Measurements from ENCODE around the gene F10. TPM values are rescaled to one million over a fixed set of nuclear protein-coding genes. Genes with fewer than 3 reads are reported as not detected.

The F10 gene
- total and polyA plus RNA-seq, 2 experiments from 2014 or later, result 0.76 to 1.6 TPM

DNA sequence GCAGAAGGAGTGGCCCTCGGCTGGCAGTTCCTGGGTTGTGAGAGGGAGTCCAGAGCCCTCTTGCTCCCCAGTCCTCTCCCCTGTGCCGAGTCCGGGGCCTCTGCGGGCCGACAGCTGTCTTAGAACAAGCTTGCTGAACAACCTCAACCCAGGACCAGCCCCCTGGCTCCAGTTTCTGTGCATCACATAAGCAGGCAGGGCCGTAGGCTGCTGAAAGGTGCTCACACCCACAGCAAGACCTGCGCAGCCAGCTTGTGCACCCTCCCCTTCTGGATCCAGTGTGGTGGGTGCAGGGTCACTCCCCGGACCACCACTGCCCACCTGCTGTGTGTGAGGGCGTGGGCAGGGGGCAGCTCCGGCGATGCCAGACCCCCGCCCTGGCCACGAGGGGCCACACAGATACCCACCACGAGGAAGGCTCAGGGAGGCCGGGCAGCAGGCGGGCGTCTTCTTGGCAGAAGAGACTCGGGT, 42.2 kb upstream of the F10 start (continued):
- TF ChIP-seq EZH2phosphoT487 (IDR thresholded peaks at IDR 0.05; ENCODE audit: unreplicated experiment) (no peak), ZNF114 (CRISPR knock-in tag; IDR thresholded peaks at IDR 0.05) (no peak), JUNB (IDR thresholded peaks at IDR 0.05; ENCODE audit: unreplicated experiment) (no peak)

DNA sequence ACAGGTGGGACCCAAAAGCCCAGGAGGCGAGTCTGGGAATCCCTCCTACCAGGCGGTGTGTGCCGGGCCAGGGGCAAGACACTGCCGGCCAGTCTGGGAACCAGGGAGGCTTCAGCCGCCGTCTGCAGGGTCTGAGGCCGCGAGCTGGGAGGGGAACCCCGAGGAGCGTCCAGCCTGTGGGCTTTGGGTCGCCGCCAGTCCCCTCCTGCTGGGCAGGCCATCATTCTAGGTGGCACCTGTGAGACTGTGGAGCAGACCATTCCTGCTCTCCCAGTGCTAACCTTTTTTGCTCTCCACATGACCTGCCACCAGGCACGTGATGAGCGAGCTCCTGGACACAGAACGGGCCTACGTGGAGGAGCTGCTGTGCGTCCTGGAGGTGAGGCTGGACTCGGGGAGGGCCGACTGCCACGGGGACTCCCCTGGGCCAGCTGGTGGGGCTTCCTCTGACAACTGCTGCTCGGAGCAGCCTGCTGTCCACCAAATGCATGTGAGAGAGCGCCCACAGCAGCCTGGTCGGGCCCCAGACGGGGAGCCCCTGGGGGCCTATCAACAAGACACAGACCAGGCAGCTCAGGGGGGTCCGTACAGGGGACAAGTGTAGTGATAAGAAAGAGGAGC, 41.6 kb upstream of the F10 start:
- Histone ChIP-seq H3K27me3 (ENCODE audit: insufficient read depth) (no peaks in the 10 kb centered on the region), H2AFZ (no peak overlapping the region), H3K36me3 (ENCODE audit: insufficient read depth) (no peaks in the 10 kb centered on the region), H4K20me1 (replicated peaks; ENCODE audit: insufficient read depth) (no peaks in the 10 kb centered on the region), H3K4me3 (no peak overlapping the region), H3K27ac (ENCODE audit: low read depth) (no peak overlapping the region), H3K79me2 (replicated peaks; ENCODE audit: insufficient read depth) (no peaks in the 10 kb centered on the region), H3F3A (replicated peaks; ENCODE audit: low read depth) (no peaks in the 10 kb centered on the region), H3K4me2 (no peak overlapping the region), H3K4me1 (ENCODE audit: insufficient read depth) (no peaks in the 10 kb centered on the region), H3K9me2 (ENCODE audit: insufficient read depth) (no peaks in the 10 kb centered on the region)
- Mint-ChIP-seq H3K27me3 (ENCODE audit: insufficient read depth, low read depth, poor library complexity) (peaks cover 10% of the 10 kb centered on the region), H3K9me3 (no peaks in the 10 kb centered on the region), H3K27ac (no peak overlapping the region), H3K4me1 (no peaks in the 10 kb centered on the region; the same call in 2 of the 3 replicates), H3K36me3 (ENCODE audit: low read depth) (peaks cover 5% of the 10 kb centered on the region; the same call in 2 of the 3 replicates), H3K4me3 (no peak overlapping the region)
- no peak for ATAC-seq
- DNase-seq (ENCODE audit: low spot score), result no peak
- TF ChIP-seq, protein P1, sequence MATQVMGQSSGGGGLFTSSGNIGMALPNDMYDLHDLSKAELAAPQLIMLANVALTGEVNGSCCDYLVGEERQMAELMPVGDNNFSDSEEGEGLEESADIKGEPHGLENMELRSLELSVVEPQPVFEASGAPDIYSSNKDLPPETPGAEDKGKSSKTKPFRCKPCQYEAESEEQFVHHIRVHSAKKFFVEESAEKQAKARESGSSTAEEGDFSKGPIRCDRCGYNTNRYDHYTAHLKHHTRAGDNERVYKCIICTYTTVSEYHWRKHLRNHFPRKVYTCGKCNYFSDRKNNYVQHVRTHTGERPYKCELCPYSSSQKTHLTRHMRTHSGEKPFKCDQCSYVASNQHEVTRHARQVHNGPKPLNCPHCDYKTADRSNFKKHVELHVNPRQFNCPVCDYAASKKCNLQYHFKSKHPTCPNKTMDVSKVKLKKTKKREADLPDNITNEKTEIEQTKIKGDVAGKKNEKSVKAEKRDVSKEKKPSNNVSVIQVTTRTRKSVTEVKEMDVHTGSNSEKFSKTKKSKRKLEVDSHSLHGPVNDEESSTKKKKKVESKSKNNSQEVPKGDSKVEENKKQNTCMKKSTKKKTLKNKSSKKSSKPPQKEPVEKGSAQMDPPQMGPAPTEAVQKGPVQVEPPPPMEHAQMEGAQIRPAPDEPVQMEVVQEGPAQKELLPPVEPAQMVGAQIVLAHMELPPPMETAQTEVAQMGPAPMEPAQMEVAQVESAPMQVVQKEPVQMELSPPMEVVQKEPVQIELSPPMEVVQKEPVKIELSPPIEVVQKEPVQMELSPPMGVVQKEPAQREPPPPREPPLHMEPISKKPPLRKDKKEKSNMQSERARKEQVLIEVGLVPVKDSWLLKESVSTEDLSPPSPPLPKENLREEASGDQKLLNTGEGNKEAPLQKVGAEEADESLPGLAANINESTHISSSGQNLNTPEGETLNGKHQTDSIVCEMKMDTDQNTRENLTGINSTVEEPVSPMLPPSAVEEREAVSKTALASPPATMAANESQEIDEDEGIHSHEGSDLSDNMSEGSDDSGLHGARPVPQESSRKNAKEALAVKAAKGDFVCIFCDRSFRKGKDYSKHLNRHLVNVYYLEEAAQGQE (IDR thresholded peaks at IDR 0.05; ENCODE audit: unreplicated experiment), result no peak
- TF ChIP-seq CREB1 (CRISPR knock-in tag; IDR thresholded peaks at IDR 0.05; ENCODE audit: low read depth), result no peak
- TF ChIP-seq JUNB (IDR thresholded peaks at IDR 0.05; ENCODE audit: unreplicated experiment), result no peak
- TF ChIP-seq POLR2AphosphoS5 (IDR thresholded peaks at IDR 0.05; ENCODE audit: low read depth), result no peak
- TF ChIP-seq NANOG (IDR thresholded peaks at IDR 0.05; ENCODE audit: borderline replicate concordance), result no peak
- TF ChIP-seq, protein P2, sequence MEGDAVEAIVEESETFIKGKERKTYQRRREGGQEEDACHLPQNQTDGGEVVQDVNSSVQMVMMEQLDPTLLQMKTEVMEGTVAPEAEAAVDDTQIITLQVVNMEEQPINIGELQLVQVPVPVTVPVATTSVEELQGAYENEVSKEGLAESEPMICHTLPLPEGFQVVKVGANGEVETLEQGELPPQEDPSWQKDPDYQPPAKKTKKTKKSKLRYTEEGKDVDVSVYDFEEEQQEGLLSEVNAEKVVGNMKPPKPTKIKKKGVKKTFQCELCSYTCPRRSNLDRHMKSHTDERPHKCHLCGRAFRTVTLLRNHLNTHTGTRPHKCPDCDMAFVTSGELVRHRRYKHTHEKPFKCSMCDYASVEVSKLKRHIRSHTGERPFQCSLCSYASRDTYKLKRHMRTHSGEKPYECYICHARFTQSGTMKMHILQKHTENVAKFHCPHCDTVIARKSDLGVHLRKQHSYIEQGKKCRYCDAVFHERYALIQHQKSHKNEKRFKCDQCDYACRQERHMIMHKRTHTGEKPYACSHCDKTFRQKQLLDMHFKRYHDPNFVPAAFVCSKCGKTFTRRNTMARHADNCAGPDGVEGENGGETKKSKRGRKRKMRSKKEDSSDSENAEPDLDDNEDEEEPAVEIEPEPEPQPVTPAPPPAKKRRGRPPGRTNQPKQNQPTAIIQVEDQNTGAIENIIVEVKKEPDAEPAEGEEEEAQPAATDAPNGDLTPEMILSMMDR (conservative IDR thresholded peaks at IDR 0.05; ENCODE audit: low read depth in 2 of 2), result no peak
- no peak for TF ChIP-seq STAT1 (IDR thresholded peaks at IDR 0.05; ENCODE audit: unreplicated experiment)
- TF ChIP-seq ZNF114 (CRISPR knock-in tag; IDR thresholded peaks at IDR 0.05), result no peak
- TF ChIP-seq EZH2phosphoT487 (IDR thresholded peaks at IDR 0.05; ENCODE audit: unreplicated experiment), result no peak
- TF ChIP-seq EZH2 (IDR thresholded peaks at IDR 0.05; ENCODE audit: low read depth, unreplicated experiment), result no peak
- TF ChIP-seq, protein P3, sequence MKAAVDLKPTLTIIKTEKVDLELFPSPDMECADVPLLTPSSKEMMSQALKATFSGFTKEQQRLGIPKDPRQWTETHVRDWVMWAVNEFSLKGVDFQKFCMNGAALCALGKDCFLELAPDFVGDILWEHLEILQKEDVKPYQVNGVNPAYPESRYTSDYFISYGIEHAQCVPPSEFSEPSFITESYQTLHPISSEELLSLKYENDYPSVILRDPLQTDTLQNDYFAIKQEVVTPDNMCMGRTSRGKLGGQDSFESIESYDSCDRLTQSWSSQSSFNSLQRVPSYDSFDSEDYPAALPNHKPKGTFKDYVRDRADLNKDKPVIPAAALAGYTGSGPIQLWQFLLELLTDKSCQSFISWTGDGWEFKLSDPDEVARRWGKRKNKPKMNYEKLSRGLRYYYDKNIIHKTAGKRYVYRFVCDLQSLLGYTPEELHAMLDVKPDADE (IDR thresholded peaks at IDR 0.05), result no peak
- no peak for TF ChIP-seq ZNF331 (CRISPR knock-in tag; IDR thresholded peaks at IDR 0.05; ENCODE audit: low read depth)

All from GM23338 (cell line).